SW480 (cell line): ENCODE results near the gene DPYD.

Experiments used
- DNase-seq: peaks from one replicate; pipeline ENCODE4 v3.0.0-alpha.2; 2016; ENCODE audit warnings: low spot score

DPYD gene

GRCh38 chr1:97143236-97143882 lies 777.5 kb downstream of the DPYD start:
- DNase-seq: no peak

- no peak for DNase-seq
Observed at GRCh38 chr1:97140611-97141010, 780.2 kb downstream of the DPYD start.

- DNase-seq: no peak
Observed at GRCh38 chr1:97139512-97139911, 781.3 kb downstream of the DPYD start.

GRCh38 chr1:97138515-97139032 lies 782.3 kb downstream of the DPYD start:
- no peak for DNase-seq

- peak; percentile 39 for DNase-seq
Observed at GRCh38 chr1:97137862-97138514, 782.8 kb downstream of the DPYD start.

- no peak for DNase-seq
Observed at GRCh38 chr1:97136996-97137395, 783.8 kb downstream of the DPYD start.

GRCh38 chr1:97135972-97136371 lies 784.9 kb downstream of the DPYD start:
- DNase-seq: no peak

GRCh38 chr1:97128426-97128825 lies 792.4 kb downstream of the DPYD start:
- DNase-seq: no peak

- DNase-seq: no peak
Observed at GRCh38 chr1:97123717-97124431, 797.0 kb downstream of the DPYD start.

- no peak for DNase-seq
Observed at GRCh38 chr1:97120806-97121205, 800.0 kb downstream of the DPYD start.

GRCh38 chr1:97119260-97120158 lies 801.3 kb downstream of the DPYD start:
- no peak for DNase-seq

- DNase-seq: no peak
Observed at GRCh38 chr1:97114842-97115241, 806.0 kb downstream of the DPYD start.

- no peak for DNase-seq
Observed at GRCh38 chr1:97112442-97112841, 808.4 kb downstream of the DPYD start.

GRCh38 chr1:97108179-97108578 lies 812.7 kb downstream of the DPYD start:
- no peak for DNase-seq

GRCh38 chr1:97105531-97105930 lies 815.3 kb downstream of the DPYD start:
- no peak for DNase-seq

- no peak for DNase-seq
Observed at GRCh38 chr1:97101509-97101908, 819.3 kb downstream of the DPYD start.

- no peak for DNase-seq
Observed at GRCh38 chr1:97097404-97097925, 823.4 kb downstream of the DPYD start.

GRCh38 chr1:97095764-97096163 lies 825.1 kb downstream of the DPYD start:
- no peak for DNase-seq

- no peak for DNase-seq
Observed at GRCh38 chr1:97094247-97094972, 826.4 kb downstream of the DPYD start.

GRCh38 chr1:97093741-97094140 lies 827.1 kb downstream of the DPYD start:
- no peak for DNase-seq

- DNase-seq: no peak
Observed at GRCh38 chr1:97092824-97093223, 828.0 kb downstream of the DPYD start.
